ENCODE measurements around the gene ZNF33A.
"Not testable (repeated sequence)": the region's sequence is repeated elsewhere in the genome, so short reads cannot be mapped to it uniquely, and the experiment has no call there.

ZNF33A gene

GRCh38 chr10:38045129-38045528 lies 34.7 kb downstream of the ZNF33A start:
- DNase-seq (ENCODE audit: low read depth), result no peak

- no peak for DNase-seq (ENCODE audit: low read depth)
These were observed 37.2 kb downstream of the ZNF33A start for GRCh38 chr10:38047666-38048065.

- no peak for DNase-seq (ENCODE audit: low read depth)
These were observed 39.7 kb downstream of the ZNF33A start for GRCh38 chr10:38050212-38050611.

GRCh38 chr10:38054361-38054797 lies 43.9 kb downstream of the ZNF33A start:
- DNase-seq (ENCODE audit: low read depth), result peak; percentile 54

GRCh38 chr10:38055274-38055894 lies 44.9 kb downstream of the ZNF33A start:
- not testable (repeated sequence) for DNase-seq (ENCODE audit: low read depth)

GRCh38 chr10:38069663-38070062 lies 59.2 kb downstream of the ZNF33A start:
- peak; percentile 44 for DNase-seq (ENCODE audit: low read depth)

- no peak for DNase-seq (ENCODE audit: low read depth)
These were observed 60.0 kb downstream of the ZNF33A start for GRCh38 chr10:38070501-38070900.

- no peak for DNase-seq (ENCODE audit: low read depth)
These were observed 62.1 kb downstream of the ZNF33A start for GRCh38 chr10:38072552-38072951.

- no peak for DNase-seq (ENCODE audit: low read depth)
These were observed 66.2 kb downstream of the ZNF33A start for GRCh38 chr10:38076687-38077086.

- not testable (repeated sequence) for DNase-seq (ENCODE audit: low read depth)
These were observed 82.8 kb downstream of the ZNF33A start for GRCh38 chr10:38093318-38093717.

GRCh38 chr10:38093816-38094157 lies 83.3 kb downstream of the ZNF33A start:
- DNase-seq (ENCODE audit: low read depth), result no peak

GRCh38 chr10:38094158-38094926 lies 83.9 kb downstream of the ZNF33A start, which contains the start of gene ZNF37A:
Gene ZNF37A, plus strand, starts transcription at chr10:38094337. Its CDS starts 2,281 bp downstream, at chr10:38096618.
- peak; percentile 82 for DNase-seq (ENCODE audit: low read depth)

GRCh38 chr10:38094927-38095574 lies 84.6 kb downstream of the ZNF33A start:
- DNase-seq (ENCODE audit: low read depth), result peak; percentile 0

- no peak for DNase-seq (ENCODE audit: low read depth)
These were observed 92.4 kb downstream of the ZNF33A start for GRCh38 chr10:38102880-38103279.

GRCh38 chr10:38103756-38104155 lies 93.3 kb downstream of the ZNF33A start:
- DNase-seq (ENCODE audit: low read depth), result no peak

- DNase-seq (ENCODE audit: low read depth), result no peak
These were observed 101.7 kb downstream of the ZNF33A start for GRCh38 chr10:38112159-38112558.

Data from GM04503 (cell line).